ENCODE results near the gene ZP1. TPM values are rescaled to one million over a fixed set of nuclear protein-coding genes. Genes with fewer than 3 reads are reported as not detected.

The ZP1 gene
- total RNA-seq, 4 donors from 2014 or later, result 2.1 TPM; not detected in 3

GRCh38 chr11:60825790-60826189 lies 41.6 kb upstream of the ZP1 start:
- Histone ChIP-seq H3K9me3 (no peaks in the 10 kb centered on the region), H3K4me1 (no peaks in the 10 kb centered on the region), H3K36me3 (no peaks in the 10 kb centered on the region), H3K27me3 (no peaks in the 10 kb centered on the region), H3K27ac (no peak overlapping the region), H3K4me3 (no peak overlapping the region)
- TF ChIP-seq POLR2A (IDR thresholded peaks at IDR 0.05), result no peak
- TF ChIP-seq CTCF (IDR thresholded peaks at IDR 0.05), result no peak
- DNase-seq, result no peak

DNA sequence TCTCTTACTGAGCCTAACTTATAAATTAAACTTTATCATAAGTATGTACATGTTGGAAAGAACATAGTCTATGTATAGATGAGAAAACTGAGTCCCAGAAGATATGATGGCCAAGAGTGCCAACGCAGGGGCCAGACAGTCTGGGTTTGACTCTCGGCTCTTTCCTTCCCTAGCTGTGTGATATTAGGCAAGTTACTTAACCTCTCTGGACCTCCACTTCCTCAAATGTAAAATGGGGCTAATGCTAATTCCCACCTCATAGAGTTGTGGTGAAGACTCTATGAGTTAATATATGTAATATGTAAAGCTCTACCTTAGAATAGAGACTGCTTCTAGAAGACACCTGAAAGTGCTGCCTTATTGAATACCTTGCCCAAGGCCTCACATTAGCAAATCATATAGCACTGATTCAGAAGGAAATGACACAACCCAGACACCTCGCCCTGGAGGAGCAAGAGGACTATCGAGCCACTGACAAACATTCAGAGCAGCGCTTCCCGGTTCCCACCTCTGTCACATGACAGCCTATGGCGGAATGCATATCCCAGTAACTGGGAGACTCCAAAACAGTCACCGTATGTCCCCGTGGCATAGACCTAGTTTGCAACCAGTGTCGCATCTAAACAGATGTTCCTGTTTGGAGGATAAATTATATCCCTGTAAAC lies 36.7 kb upstream of the ZP1 start:
- peak in 1 of 3 donors; percentile 52 for DNase-seq
- Histone ChIP-seq H3K27ac (no peak overlapping the region), H3K4me3 (no peak overlapping the region), H3K4me1 (no peaks in the 10 kb centered on the region), H3K27me3 (no peaks in the 10 kb centered on the region), H3K9me3 (no peaks in the 10 kb centered on the region), H3K36me3 (no peaks in the 10 kb centered on the region)
- TF ChIP-seq CTCF (IDR thresholded peaks at IDR 0.05), result no peak
- TF ChIP-seq POLR2A (IDR thresholded peaks at IDR 0.05), result no peak

- TF ChIP-seq POLR2A (IDR thresholded peaks at IDR 0.05) (no peak), CTCF (IDR thresholded peaks at IDR 0.05) (peak; percentile 77 to 97 (median 93))
- Histone ChIP-seq H3K27ac (no peak overlapping the region), H3K4me3 (no peak overlapping the region), H3K9me3 (no peaks in the 10 kb centered on the region), H3K36me3 (no peaks in the 10 kb centered on the region), H3K27me3 (no peaks in the 10 kb centered on the region), H3K4me1 (no peaks in the 10 kb centered on the region)
- DNase-seq, result peak; percentile 81 to 93 (median 91)
These were observed 36.2 kb upstream of the ZP1 start for GRCh38 chr11:60831143-60831500.

DNA sequence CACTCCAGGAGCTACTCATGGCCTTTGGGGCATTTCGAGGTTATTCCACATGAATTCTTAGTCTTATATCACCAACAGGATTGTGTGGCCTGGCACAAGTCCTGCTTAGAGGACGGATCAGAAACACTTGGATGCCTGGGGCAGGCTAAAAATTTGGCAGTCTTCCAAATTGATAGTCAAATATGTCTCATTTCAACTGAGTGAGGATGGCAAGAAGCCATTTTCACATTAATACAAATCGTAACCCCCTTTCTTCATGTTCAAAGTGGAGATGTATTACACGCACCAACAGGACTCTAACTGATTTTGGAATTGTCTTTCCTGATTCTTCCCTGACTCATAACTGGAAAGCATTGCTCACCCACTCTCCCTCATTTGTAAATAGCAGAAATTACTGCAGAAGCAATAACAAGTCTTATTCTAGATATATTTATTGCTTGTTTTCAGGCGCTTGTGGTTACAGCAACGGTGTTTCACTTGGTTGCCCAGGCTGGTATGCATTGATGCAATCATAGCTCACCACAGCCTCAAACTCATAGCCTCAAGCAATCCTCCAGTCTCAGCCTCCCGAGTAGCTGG lies 35.8 kb upstream of the ZP1 start:
- no peaks in the 10 kb centered on the region for H3K4me1 ChIP-seq
- TF ChIP-seq POLR2A (IDR thresholded peaks at IDR 0.05), result no peak
- TF ChIP-seq CTCF (IDR thresholded peaks at IDR 0.05), result no peak
- H3K9me3 ChIP-seq, result no peaks in the 10 kb centered on the region
- H3K27me3 ChIP-seq, result no peaks in the 10 kb centered on the region
- DNase-seq, result no peak
- no peak overlapping the region for H3K4me3 ChIP-seq
- no peaks in the 10 kb centered on the region for H3K36me3 ChIP-seq
- no peak overlapping the region for H3K27ac ChIP-seq

DNA sequence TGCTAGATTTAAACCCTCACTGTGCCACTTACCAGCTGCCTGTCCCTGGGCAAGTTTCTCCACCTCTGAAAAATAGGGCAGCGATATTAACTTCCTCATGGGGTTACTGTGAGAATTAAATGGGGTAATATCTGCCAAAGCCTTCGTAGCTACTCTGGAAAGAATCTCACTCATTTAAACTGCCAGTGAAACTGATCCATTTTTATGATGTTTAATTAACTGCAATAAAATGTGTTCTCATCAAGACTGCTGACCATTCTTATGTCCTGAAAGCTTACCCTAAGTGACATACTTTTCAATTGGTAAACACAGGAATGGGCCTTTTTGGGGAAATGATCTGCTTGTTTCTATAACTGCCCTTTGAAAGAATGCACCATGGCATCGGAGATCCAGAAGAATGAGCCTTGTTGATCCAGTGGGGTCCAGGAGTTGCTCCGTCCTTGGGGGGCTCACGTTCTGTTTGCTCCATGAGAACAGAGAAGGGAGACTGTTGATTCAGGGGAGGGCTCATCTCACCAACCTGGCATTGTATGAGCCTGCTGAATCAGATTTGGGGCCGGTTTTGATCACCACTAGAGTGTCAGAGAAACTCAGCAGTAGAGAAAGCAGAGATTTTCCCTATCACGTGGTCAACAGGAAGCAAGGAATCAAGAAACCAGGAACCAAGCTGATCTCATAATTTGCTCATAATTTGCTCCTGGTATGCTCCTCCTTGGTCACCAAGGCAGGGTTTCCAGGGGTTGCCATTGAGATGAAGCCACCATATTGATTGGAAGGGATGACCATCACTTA lies 32.4 kb upstream of the ZP1 start:
- TF ChIP-seq POLR2A (IDR thresholded peaks at IDR 0.05) (no peak), CTCF (IDR thresholded peaks at IDR 0.05) (no peak)
- Histone ChIP-seq H3K27me3 (no peaks in the 10 kb centered on the region), H3K4me3 (no peak overlapping the region), H3K27ac (no peak overlapping the region), H3K9me3 (no peaks in the 10 kb centered on the region), H3K36me3 (no peaks in the 10 kb centered on the region), H3K4me1 (no peaks in the 10 kb centered on the region)
- DNase-seq, result no peak

All from Peyer's patch (tissue), 4 donors.